GM21367 (cell line): Measurements from ENCODE around the gene LYG2.
"Not testable (repeated sequence)": the region's sequence is repeated elsewhere in the genome, so short reads cannot be mapped to it uniquely, and the experiment has no call there.

Source experiments
- ATAC-seq: cut with Tn5 transposase; IDR thresholded peaks from one replicate; pipeline ENCODE4 v1.9.1; 2021; ENCODE audit not compliant: unreplicated experiment

Gene LYG2

DNA sequence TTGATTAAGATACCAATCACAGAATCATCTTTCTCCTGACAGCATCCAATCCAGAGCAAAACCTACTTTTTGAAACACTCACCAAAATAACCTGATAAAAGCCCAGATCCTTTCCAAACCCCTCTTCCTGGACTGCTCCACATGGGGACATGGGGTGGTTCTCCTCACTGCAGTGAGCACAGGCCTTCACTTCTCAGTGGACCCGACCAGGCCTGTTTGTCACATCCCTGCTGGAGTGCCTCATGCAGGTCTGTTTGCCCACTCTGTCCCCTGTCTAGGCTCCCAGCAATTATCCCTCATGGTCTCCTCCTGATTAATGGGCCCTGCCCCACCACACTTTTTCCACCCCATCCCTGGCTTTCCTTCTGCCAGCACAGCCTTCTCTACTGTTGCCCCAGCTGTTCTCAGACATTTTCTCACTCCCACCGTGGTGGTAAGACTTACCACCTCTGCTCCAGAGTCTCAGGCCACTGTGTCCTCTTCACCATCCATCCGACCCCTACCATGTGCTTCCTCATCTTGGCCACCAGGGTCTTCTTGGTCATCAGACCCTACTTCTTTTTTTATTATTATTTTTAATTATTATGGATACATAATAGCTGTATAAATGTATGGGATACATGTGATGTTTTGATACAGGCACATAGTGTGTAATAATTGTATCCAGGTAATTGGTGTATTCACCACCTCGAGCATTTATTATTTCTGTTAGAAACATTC, 53.3 kb downstream of the LYG2 start:
- no peak for ATAC-seq

DNA sequence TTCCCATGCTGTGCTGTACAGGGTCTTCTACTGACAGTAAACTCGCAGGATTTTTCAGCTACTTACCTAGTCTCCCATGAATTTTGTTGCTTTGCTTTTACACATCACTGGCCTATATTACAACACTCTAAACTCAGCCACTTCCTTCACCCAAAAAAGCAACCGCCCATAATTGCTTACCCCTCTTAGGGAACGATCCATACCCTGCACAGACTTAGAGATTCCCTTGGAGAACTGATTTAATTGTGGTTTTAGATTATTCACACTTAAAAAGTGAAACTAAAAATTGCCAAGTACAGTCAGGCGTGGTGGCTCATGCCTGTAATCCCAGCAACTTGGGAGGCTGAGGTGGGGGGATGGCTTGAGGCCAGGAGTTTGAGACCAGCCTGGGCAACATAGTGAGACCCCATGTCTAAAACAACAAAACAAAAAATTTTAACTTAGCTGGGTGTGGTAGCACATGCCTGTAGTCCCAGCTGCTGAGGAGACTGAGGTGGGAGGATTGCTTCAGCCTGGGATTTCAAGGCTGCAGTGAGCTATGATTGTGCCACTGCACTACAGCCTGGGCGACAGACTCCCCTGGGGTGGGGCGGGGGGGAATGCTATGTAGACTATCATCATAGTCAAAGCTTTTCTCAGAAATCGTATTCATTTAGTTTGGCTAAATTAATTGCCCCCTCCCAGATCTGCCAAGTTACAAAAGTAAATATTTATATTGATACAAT, 55.2 kb downstream of the LYG2 start:
- no peak for ATAC-seq

DNA sequence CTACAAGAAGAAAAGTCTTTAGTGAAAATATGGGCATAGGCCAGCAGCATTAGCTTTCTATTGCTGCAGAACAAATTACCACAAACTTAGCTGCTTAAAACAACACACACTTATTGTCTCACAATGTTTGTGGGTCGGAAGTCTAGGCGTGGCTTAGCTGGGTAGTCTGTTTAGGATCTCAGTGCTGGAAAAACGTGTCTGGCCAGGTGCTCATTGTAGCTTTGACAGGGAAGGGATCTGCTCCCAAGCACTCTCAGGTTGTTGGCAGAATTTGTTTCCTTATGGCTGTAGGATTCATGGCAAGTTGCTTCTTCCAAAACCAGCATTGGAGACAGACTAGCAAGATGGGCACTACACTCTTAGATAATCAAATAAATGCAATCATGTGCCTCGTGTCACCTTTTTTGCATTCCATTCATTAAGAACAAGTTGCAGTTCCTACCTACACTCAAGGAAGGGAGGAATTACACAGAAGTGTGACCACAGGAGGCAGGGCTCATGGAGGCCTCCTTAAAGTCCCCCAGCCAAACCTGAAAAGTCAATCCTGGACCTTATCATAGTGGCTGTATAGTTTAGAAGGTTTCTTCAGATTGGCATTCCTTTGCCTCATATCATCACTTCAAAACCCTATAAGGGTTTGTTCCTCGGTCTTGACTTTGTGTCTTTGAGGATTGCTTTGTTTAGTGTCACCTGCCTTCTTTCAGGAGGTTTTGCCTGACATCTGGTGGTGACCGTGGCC, 57.2 kb downstream of the LYG2 start:
- no peak for ATAC-seq

DNA sequence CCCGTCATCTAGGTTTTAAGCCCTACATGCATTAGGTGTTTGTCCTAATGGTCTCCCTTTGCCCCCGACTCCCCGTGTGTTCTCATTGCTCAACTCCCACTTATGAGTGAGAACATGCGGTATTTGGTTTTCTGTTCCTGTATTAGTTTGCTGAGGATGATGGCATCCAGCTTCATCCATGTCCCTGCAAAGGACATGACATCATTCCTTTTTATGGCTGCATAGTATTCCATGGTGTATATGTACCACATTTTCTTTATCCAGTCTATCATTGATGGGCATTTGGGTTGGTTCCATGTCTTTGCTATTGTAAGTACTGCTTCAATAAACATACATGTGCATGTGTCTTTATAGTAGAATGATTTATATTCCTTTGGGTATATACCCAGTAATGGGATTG, 63.1 kb downstream of the LYG2 start:
- not testable (repeated sequence) for ATAC-seq
